Activated naive CD4-positive, alpha-beta T cell treated with anti-CD3 and anti-CD28 coated beads, Interleukin-2, amount 50 U/mL, for 16 hours (primary cell): ENCODE data around the gene LRRC45.

Experiments used
- DNase-seq: peaks from one replicate; pipeline ENCODE4 v3.0.0-alpha.2; 2020

The LRRC45 gene

GRCh38 chr17:82020572-82021106 is 2.5 kb upstream of the LRRC45 start:
- no peak for DNase-seq

GRCh38 chr17:82021107-82021899 is 1.8 kb upstream of the LRRC45 start:
- peak; percentile 60 for DNase-seq

- no peak for DNase-seq
Measured at GRCh38 chr17:82021900-82022309, 1.2 kb upstream of the LRRC45 start.

- no peak for DNase-seq
Measured at GRCh38 chr17:82022310-82022980, 660 bp upstream of the LRRC45 start, which contains the start of gene CENPX. Gene CENPX (minus strand): TSS chr17:82022878. CDS start chr17:82022861, 17 bp downstream.

- DNase-seq = peak; percentile 31
Measured at GRCh38 chr17:82023447-82024241, 539 bp downstream of the LRRC45 start.

GRCh38 chr17:82024859-82025258 is 1.8 kb downstream of the LRRC45 start:
- no peak for DNase-seq

GRCh38 chr17:82025401-82026107 is 2.4 kb downstream of the LRRC45 start:
- no peak for DNase-seq

- no peak for DNase-seq
Measured at GRCh38 chr17:82028246-82028645, 5.1 kb downstream of the LRRC45 start.

- DNase-seq = no peak
Measured at GRCh38 chr17:82028966-82029365, 5.9 kb downstream of the LRRC45 start.

- no peak for DNase-seq
Measured at GRCh38 chr17:82029391-82029790, 6.3 kb downstream of the LRRC45 start.

- DNase-seq = no peak
Measured at GRCh38 chr17:82029990-82030469, 6.9 kb downstream of the LRRC45 start.

- DNase-seq = peak; percentile 79
Measured at GRCh38 chr17:82030470-82031302, 7.6 kb downstream of the LRRC45 start.

- DNase-seq = no peak
Measured at GRCh38 chr17:82031303-82031884, 8.3 kb downstream of the LRRC45 start, which contains the start of gene RAC3. Gene RAC3 (plus strand): TSS chr17:82031678. CDS start chr17:82031762, 84 bp downstream.

GRCh38 chr17:82031885-82032627 is 9.0 kb downstream of the LRRC45 start:
- DNase-seq = peak; percentile 49

GRCh38 chr17:82033359-82034085 is 10.4 kb downstream of the LRRC45 start:
- no peak for DNase-seq

GRCh38 chr17:82034371-82035011 is 11.4 kb downstream of the LRRC45 start:
- no peak for DNase-seq

- DNase-seq = no peak
Measured at GRCh38 chr17:82035488-82035887, 12.4 kb downstream of the LRRC45 start.

GRCh38 chr17:82035956-82036633 is 13.0 kb downstream of the LRRC45 start:
- no peak for DNase-seq
